ENCODE data around the gene IRAK3.

IRAK3 gene

GRCh38 chr12:66243911-66244310 lies 54.9 kb downstream of the IRAK3 start:
- DNase-seq (ENCODE audit: extremely low spot score, insufficient read length, low read depth) (no peak), FAIRE-seq (no peak)

GRCh38 chr12:66244446-66244845 lies 55.4 kb downstream of the IRAK3 start:
- no peak for DNase-seq (ENCODE audit: extremely low spot score, insufficient read length, low read depth)
- no peak for FAIRE-seq

GRCh38 chr12:66247741-66248140 lies 58.7 kb downstream of the IRAK3 start:
- DNase-seq (ENCODE audit: extremely low spot score, insufficient read length, low read depth) (no peak), FAIRE-seq (no peak)

- FAIRE-seq (no peak), DNase-seq (ENCODE audit: extremely low spot score, insufficient read length, low read depth) (no peak)
Measured at GRCh38 chr12:66251049-66251448, 62.0 kb downstream of the IRAK3 start.

- no peak for DNase-seq (ENCODE audit: extremely low spot score, insufficient read length, low read depth)
- FAIRE-seq, result no peak
Measured at GRCh38 chr12:66252771-66253170, 63.8 kb downstream of the IRAK3 start.

- no peak for DNase-seq (ENCODE audit: extremely low spot score, insufficient read length, low read depth)
- FAIRE-seq, result no peak
Measured at GRCh38 chr12:66255737-66256136, 66.7 kb downstream of the IRAK3 start.

GRCh38 chr12:66258011-66258410 lies 69.0 kb downstream of the IRAK3 start:
- DNase-seq (ENCODE audit: extremely low spot score, insufficient read length, low read depth) (no peak), FAIRE-seq (no peak)

GRCh38 chr12:66262737-66263136 lies 73.7 kb downstream of the IRAK3 start:
- FAIRE-seq (no peak), DNase-seq (ENCODE audit: extremely low spot score, insufficient read length, low read depth) (no peak)

GRCh38 chr12:66268562-66268961 lies 79.5 kb downstream of the IRAK3 start:
- peak; percentile 67 for FAIRE-seq
- DNase-seq (ENCODE audit: extremely low spot score, insufficient read length, low read depth), result no peak

- FAIRE-seq, result no peak
Measured at GRCh38 chr12:66269142-66269541, 80.1 kb downstream of the IRAK3 start.

GRCh38 chr12:66269757-66270383 lies 80.9 kb downstream of the IRAK3 start:
- FAIRE-seq (peak; percentile 80), DNase-seq (ENCODE audit: extremely low spot score, insufficient read length, low read depth) (no peak)

More at GRCh38 chr12:66269142-66269541, 80.1 kb downstream of the IRAK3 start:
- no peak for DNase-seq (ENCODE audit: extremely low spot score, insufficient read length, low read depth)

GRCh38 chr12:66270613-66271012 lies 81.6 kb downstream of the IRAK3 start:
- FAIRE-seq (peak; percentile 26), DNase-seq (ENCODE audit: extremely low spot score, insufficient read length, low read depth) (no peak)

- no peak for FAIRE-seq
- DNase-seq (ENCODE audit: extremely low spot score, insufficient read length, low read depth), result no peak
Measured at GRCh38 chr12:66272650-66273049, 83.6 kb downstream of the IRAK3 start.

- FAIRE-seq, result no peak
- DNase-seq (ENCODE audit: extremely low spot score, insufficient read length, low read depth), result no peak
Measured at GRCh38 chr12:66273147-66273546, 84.1 kb downstream of the IRAK3 start.

- DNase-seq (ENCODE audit: extremely low spot score, insufficient read length, low read depth) (no peak), FAIRE-seq (no peak)
Measured at GRCh38 chr12:66275040-66275439, 86.0 kb downstream of the IRAK3 start.

- no peak for FAIRE-seq
- no peak for DNase-seq (ENCODE audit: extremely low spot score, insufficient read length, low read depth)
Measured at GRCh38 chr12:66279123-66279712, 90.2 kb downstream of the IRAK3 start.

- FAIRE-seq, result no peak
- DNase-seq (ENCODE audit: extremely low spot score, insufficient read length, low read depth), result no peak
Measured at GRCh38 chr12:66280561-66280960, 91.5 kb downstream of the IRAK3 start.

GRCh38 chr12:66282244-66282643 lies 93.2 kb downstream of the IRAK3 start:
- FAIRE-seq, result no peak
- no peak for DNase-seq (ENCODE audit: extremely low spot score, insufficient read length, low read depth)

- DNase-seq (ENCODE audit: extremely low spot score, insufficient read length, low read depth) (no peak), FAIRE-seq (no peak)
Measured at GRCh38 chr12:66287275-66287674, 98.3 kb downstream of the IRAK3 start.

- FAIRE-seq, result no peak
Measured at GRCh38 chr12:66288121-66288520, 99.1 kb downstream of the IRAK3 start.

GRCh38 chr12:66289485-66289884 lies 100.5 kb downstream of the IRAK3 start:
- DNase-seq (ENCODE audit: extremely low spot score, insufficient read length, low read depth), result no peak
- no peak for FAIRE-seq

More at GRCh38 chr12:66288121-66288520, 99.1 kb downstream of the IRAK3 start:
- no peak for DNase-seq (ENCODE audit: extremely low spot score, insufficient read length, low read depth)

- FAIRE-seq, result no peak
Measured at GRCh38 chr12:66290716-66291200, 101.7 kb downstream of the IRAK3 start.

More at GRCh38 chr12:66290716-66291200, 101.7 kb downstream of the IRAK3 start:
- DNase-seq (ENCODE audit: extremely low spot score, insufficient read length, low read depth), result no peak
